HepG2 (cell line): ENCODE measurements around the gene PTPRO. TPM values are rescaled to one million over a fixed set of nuclear protein-coding genes. Genes with fewer than 3 reads are reported as not detected.

ENCODE experiments used
- ATAC-seq: fragments of 200-7000 bp; cut with Tn5 transposase; 3 replicates; pipeline ENCODE4 v1.9.1; 2020; ENCODE audit warnings: mild to moderate bottlenecking, moderate library complexity
- BruUV-seq: library from RNA; stranded (reverse); fragments of 400-500 nt; replicated peaks from 2 replicates; lab custom pipeline; 2021; lab: Mats Ljungman, UMichigan
- CTCF ChIA-PET: fragments of 300-600 bp; formaldehyde crosslinking; extraction: SDS; loops from one replicate; lab custom pipeline; 2021; ENCODE audit warnings: low total read pairs, inconsistent platforms, low intra/inter-chr PET ratio; lab: Yijun Ruan, JAX
- POLR2A ChIA-PET: fragments of 350-600 bp; sonication (Branson Sonifier 250); formaldehyde crosslinking; loops from one replicate; lab custom pipeline; 2020; ENCODE audit warnings: antibody characterized with exemption, inconsistent platforms; lab: Yijun Ruan, JAX
- DNase-seq: peaks from one replicate; pipeline ENCODE4 v3.0.0-alpha.2; 2015; ENCODE audit warnings: low spot score
- FAIRE-seq: peaks from 3 replicates; lab custom pipeline; 2011; peaks lifted over from hg19 to GRCh38; lab: Jason Lieb, UNC
- H2AFZ ChIP-seq: one replicate; pipeline ENCODE4 v1.6.1; 2011; ENCODE audit warnings: low read length, inconsistent platforms
- H3K27ac ChIP-seq: fragments of 300-600 bp; 3 replicates; pipeline ENCODE4 v1.8.0; 2011; ENCODE audit warnings: mixed run types, mild to moderate bottlenecking, mixed read lengths, low read length, inconsistent platforms; ENCODE audit not compliant: insufficient read depth; ENCODE audit errors: extremely low read length
- H3K27me3 ChIP-seq, 2 experiments: fragments of 200-600 bp in 1 of 2; 2 replicates in 1 of 2; 3 replicates in 1 of 2; pipeline versions ENCODE4 v1.6.0 to v1.8.0; 2011; ENCODE audit warnings: low read length in 2 of 2, mild to moderate bottlenecking in 2 of 2, moderate library complexity in 2 of 2, inconsistent platforms in 1 of 2; ENCODE audit not compliant: insufficient read depth in 2 of 2, control insufficient read depth in 1 of 2
- H3K36me3 ChIP-seq, 2 experiments: fragments of 200-600 bp in 1 of 2; replicated peaks in 1 of 2; 2 replicates in 1 of 2; 3 replicates in 1 of 2; pipeline versions ENCODE4 v1.5.1 to v1.8.0; 2011; ENCODE audit warnings: low read length in 2 of 2, inconsistent platforms in 1 of 2; ENCODE audit not compliant: insufficient read depth in 2 of 2, control insufficient read depth in 1 of 2
- H3K4me1 ChIP-seq: 2 replicates; pipeline ENCODE4 v1.5.1; 2012; ENCODE audit warnings: low read length, inconsistent platforms; ENCODE audit not compliant: insufficient read depth
- H3K4me2 ChIP-seq: 2 replicates; pipeline ENCODE4 v1.6.0; 2011; ENCODE audit warnings: low read depth, low read length, inconsistent platforms
- H3K4me3 ChIP-seq, 3 experiments: fragments of 200-600 bp in 1 of 3; sonication (generic), shearing (Covaris generic) in 1 of 3; replicated peaks in 1 of 3; 2 replicates each; pipeline ENCODE4 v1.5.1; 2011 to 2016; ENCODE audit warnings: low read length in 3 of 3, inconsistent platforms in 2 of 3, low read depth in 2 of 3, mild to moderate bottlenecking in 2 of 3, control low read depth in 1 of 3, mixed read lengths in 1 of 3; ENCODE audit not compliant: insufficient read depth in 1 of 3
- H3K79me2 ChIP-seq: one replicate; pipeline ENCODE4 v1.6.1; 2011; ENCODE audit warnings: low read length, inconsistent platforms; ENCODE audit not compliant: insufficient read depth
- H3K9ac ChIP-seq: 2 replicates; pipeline ENCODE4 v1.6.0; 2011; ENCODE audit warnings: mild to moderate bottlenecking, low read depth, low read length, inconsistent platforms; ENCODE audit not compliant: insufficient read depth
- H3K9me3 ChIP-seq: 2 replicates; pipeline ENCODE4 v1.5.1; 2012; ENCODE audit warnings: mild to moderate bottlenecking, low read length
- H4K20me1 ChIP-seq: 2 replicates; pipeline ENCODE4 v1.6.0; 2011; ENCODE audit warnings: inconsistent platforms, mild to moderate bottlenecking, low read length, moderate library complexity; ENCODE audit not compliant: insufficient read depth
- KLF12 ChIP-seq: sonication (generic); formaldehyde crosslinking; IDR thresholded peaks from 2 replicates; pipeline ENCODE4 v1.4.0; 2020; ENCODE audit warnings: missing genetic modification reagents, borderline replicate concordance
- MEIS2 ChIP-seq: sonication (generic); formaldehyde crosslinking; IDR thresholded peaks from 2 replicates; pipeline ENCODE4 v1.9.0; 2021; ENCODE audit warnings: mild to moderate bottlenecking, missing genetic modification reagents
- NFRKB ChIP-seq: fragments of 450-650 bp; IDR thresholded peaks from 2 replicates; pipeline ENCODE4 v1.6.1; 2017
- SIX1 ChIP-seq: sonication (generic); formaldehyde crosslinking; IDR thresholded peaks from 2 replicates; pipeline ENCODE4 v1.4.0; 2020; ENCODE audit warnings: missing genetic modification reagents, borderline replicate concordance
- ZNF230 ChIP-seq: sonication (generic); formaldehyde crosslinking; IDR thresholded peaks from 2 replicates; pipeline ENCODE4 v1.4.0; 2020; ENCODE audit warnings: mild to moderate bottlenecking, missing genetic modification reagents
- ZNF460 ChIP-seq: sonication (generic); formaldehyde crosslinking; IDR thresholded peaks from 2 replicates; pipeline ENCODE4 v1.5.1; 2020; ENCODE audit warnings: missing genetic modification reagents, mild to moderate bottlenecking, borderline replicate concordance
- ZNF468 ChIP-seq: sonication (generic); formaldehyde crosslinking; IDR thresholded peaks from 2 replicates; pipeline ENCODE4 v1.8.0; 2022; ENCODE audit warnings: mild to moderate bottlenecking, moderate library complexity, missing genetic modification reagents
- ZNF562 ChIP-seq: sonication (generic); formaldehyde crosslinking; IDR thresholded peaks from 2 replicates; pipeline ENCODE4 v1.8.0; 2022; ENCODE audit warnings: missing genetic modification reagents, borderline replicate concordance
- ZSCAN9 ChIP-seq: IDR thresholded peaks from 2 replicates; pipeline ENCODE4 v1.6.1; 2016; ENCODE audit warnings: borderline replicate concordance
- WGBS: methylation state at CpG from one replicate; pipeline ENCODE4 v1.1.6; 2017; ENCODE audit warnings: low lambda C conversion rate; 5-methylcytosine and 5-hydroxymethylcytosine counted together
- in situ Hi-C: cut with HindIII; loops from 2 replicates; pipeline ENCODE4 v1.10.0; 2017; ENCODE audit warnings: low pct_unique_long_range_greater_than_20kb; ENCODE audit not compliant: extremely low pct_ligation_motif_present
- intact Hi-C: fragments of 100-400 bp; cut with micrococcal nuclease; formaldehyde crosslinking; loops from one replicate; pipeline ENCODE4 v1.10.0; 2022; ENCODE audit not compliant: unreplicated experiment
- polyA plus RNA-seq, 8 experiments: library from polyadenylated mRNA; depleted of rRNA in 3 of 8; stranded (reverse) in 7 of 8; unstranded in 1 of 8; fragments of >200 nt; fragmentation: Illumina TruSeq in 4 of 8; extraction: Trizol in 4 of 8; gene quantifications; 2 replicates each; pipeline versions ENCODE4 v1.2.1 to v1.2.3, GENCODE V29; 2011 to 2016; ENCODE audit warnings: low read depth in 4 of 8, missing spikeins in 1 of 8, mixed read lengths in 1 of 8; ENCODE audit not compliant: insufficient read depth in 1 of 8
- total RNA-seq, 5 experiments: library from RNA; depleted of rRNA; stranded (reverse); fragments of >200 nt; fragmentation: Illumina TruSeq; extraction: Trizol; gene quantifications; 2 replicates each; pipeline ENCODE4 v1.2.3, GENCODE V29; 2016; ENCODE audit warnings: low read depth in 1 of 5
- TF ChIP-seq, protein P1 (sequence below): sonication (generic); IDR thresholded peaks from 2 replicates; pipeline ENCODE4 v1.6.1; 2016; ENCODE audit warnings: low read depth, borderline replicate concordance

Gene PTPRO
- total and polyA plus RNA-seq, 2 of the 13 experiments (the other 11 are each of a cell fraction or from before 2014, with no cell fraction given): 0.04 TPM; not detected in 1

DNA sequence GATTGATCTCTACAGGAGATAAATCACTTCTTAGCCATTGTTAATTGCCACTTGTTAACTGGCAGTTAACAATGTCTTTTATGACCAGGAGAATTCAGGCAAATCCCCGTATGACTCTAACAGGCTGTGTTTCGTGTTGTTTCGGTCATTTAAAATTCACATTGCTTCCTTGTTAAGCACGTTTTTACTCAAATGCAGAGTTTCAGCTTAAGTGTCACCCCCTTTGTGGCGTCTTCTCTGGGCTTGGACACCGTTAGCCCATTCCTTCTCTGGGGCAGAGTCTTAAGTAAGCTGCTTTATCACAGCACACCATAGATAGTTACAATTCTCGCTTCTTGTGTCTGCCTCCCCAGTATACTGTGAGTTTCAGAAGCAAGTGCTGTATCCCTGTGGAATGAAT is 261.5 kb downstream of the PTPRO start:
- TF ChIP-seq, protein P1, sequence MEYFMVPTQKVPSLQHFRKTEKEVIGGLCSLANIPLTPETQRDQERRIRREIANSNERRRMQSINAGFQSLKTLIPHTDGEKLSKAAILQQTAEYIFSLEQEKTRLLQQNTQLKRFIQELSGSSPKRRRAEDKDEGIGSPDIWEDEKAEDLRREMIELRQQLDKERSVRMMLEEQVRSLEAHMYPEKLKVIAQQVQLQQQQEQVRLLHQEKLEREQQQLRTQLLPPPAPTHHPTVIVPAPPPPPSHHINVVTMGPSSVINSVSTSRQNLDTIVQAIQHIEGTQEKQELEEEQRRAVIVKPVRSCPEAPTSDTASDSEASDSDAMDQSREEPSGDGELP: no peak
- TF ChIP-seq ZNF468 (CRISPR knock-in tag) (no peak), KLF12 (CRISPR knock-in tag) (no peak), ZSCAN9 (CRISPR knock-in tag) (no peak), ZNF562 (CRISPR knock-in tag) (no peak), SIX1 (CRISPR knock-in tag) (no peak), ZNF230 (no peak), ZNF460 (CRISPR knock-in tag) (no peak), NFRKB (no peak), MEIS2 (no peak)
- Histone ChIP-seq H3K9me3 (no peaks in the 10 kb centered on the region), H2AFZ (no peak overlapping the region), H3K4me1 (peaks cover 11% of the 10 kb centered on the region; the same call in 1 of the 2 replicates), H3K79me2 (no peaks in the 10 kb centered on the region), H3K27me3 (no peaks in the 10 kb centered on the region; a peak in 1 of 5 replicates), H3K27ac (no peak overlapping the region), H3K4me2 (no peak overlapping the region), H3K4me3 (no peak overlapping the region), H3K9ac (no peak overlapping the region), H4K20me1 (no peaks in the 10 kb centered on the region), H3K36me3 (no peaks in the 10 kb centered on the region)
- WGBS: 28% methylated on average over 7 of the region's 7 CpGs
- DNase-seq (no peak), FAIRE-seq (no peak), ATAC-seq (no peak)
- in situ Hi-C loops: no loop called here
- ChIA-PET POLR2A (no interaction called here), CTCF (interaction anchor here (1.6 kb wide), 1 partner anchor 51 kb away, joined by 7 read pairs; no protein-coding TSS in a partner anchor)
- BruUV-seq: no TSS peak
- intact Hi-C loops: loop anchor here (1.0 kb wide), 2 partner anchors 52 to 308 kb away; no protein-coding TSS in a partner anchor
